Chondrocyte (in vitro differentiated cells): ENCODE measurements around the gene APRT. TPM values are rescaled to one million over a fixed set of nuclear protein-coding genes. Genes with fewer than 3 reads are reported as not detected.

ENCODE experiments used
- DNase-seq: peaks from one replicate; pipeline ENCODE4 v3.0.0; 2021; ENCODE audit warnings: mixed read lengths, low spot score
- H3K27ac Mint-ChIP-seq: one replicate; pipeline ENCODE4 v1.8.0; 2021; ENCODE audit warnings: mild to moderate bottlenecking, moderate library complexity, mixed read lengths; ENCODE audit not compliant: unreplicated experiment
- H3K27me3 Mint-ChIP-seq: 2 replicates; pipeline ENCODE4 v1.8.0; 2021; ENCODE audit warnings: low read depth, mixed read lengths
- H3K36me3 Mint-ChIP-seq: 2 replicates; pipeline ENCODE4 v1.8.0; 2021; ENCODE audit warnings: low read depth, mixed read lengths
- H3K4me1 Mint-ChIP-seq: 2 replicates; pipeline ENCODE4 v1.8.0; 2021; ENCODE audit warnings: low read depth, mild to moderate bottlenecking, mixed read lengths
- H3K4me3 Mint-ChIP-seq: one replicate; pipeline ENCODE4 v1.8.0; 2021; ENCODE audit warnings: mild to moderate bottlenecking, moderate library complexity, mixed read lengths; ENCODE audit not compliant: unreplicated experiment
- H3K9me3 Mint-ChIP-seq: 2 replicates; pipeline ENCODE4 v1.8.0; 2021; ENCODE audit warnings: low read depth, mixed read lengths
- CTCF ChIP-seq: fragments of 200-600 bp; sonication (generic); IDR thresholded peaks from 2 replicates; pipeline ENCODE4 v1.5.0; 2021; ENCODE audit warnings: antibody characterized with exemption, mild to moderate bottlenecking, moderate library complexity
- total RNA-seq: library from RNA; stranded (reverse); gene quantifications from 3 replicates; pipeline ENCODE4 v1.2.1, GENCODE V29; 2021

APRT gene
- total RNA-seq, 1 donor from 2014 or later = 68.8 TPM

DNA sequence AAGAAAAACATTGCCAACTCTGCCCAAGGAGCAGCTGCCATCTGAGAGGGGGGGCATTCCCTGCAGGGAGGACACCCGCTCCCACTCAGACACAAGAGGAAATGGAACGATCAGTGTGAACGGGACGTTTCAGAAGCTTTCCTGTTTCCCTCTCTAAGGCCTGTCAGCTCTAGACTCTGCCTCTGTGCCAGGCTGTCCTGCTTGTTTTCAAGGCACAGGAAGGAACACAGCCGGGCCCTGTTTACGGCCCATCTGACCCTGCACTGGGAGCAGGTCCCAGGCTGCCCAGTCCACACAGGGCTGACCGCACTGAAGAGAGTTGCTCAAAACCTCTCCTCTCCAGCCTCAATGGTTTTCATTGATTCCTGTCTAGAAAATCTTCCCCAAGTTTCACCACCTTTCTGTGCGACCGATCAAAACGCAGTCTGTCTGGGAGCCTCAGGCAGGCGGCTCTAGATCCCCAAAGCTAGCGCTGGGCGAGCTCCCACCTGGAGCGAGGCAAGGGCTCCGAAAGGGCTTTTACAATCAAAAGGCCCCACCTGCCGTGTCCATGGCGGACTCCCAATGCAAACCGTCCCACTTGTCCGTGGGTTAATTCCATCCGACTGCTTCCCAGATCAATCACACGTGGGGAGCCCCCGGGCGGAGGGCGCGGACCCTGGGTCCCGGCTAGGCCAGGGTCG lies 28.2 kb downstream of the APRT start:
- no peaks in the 10 kb centered on the region for H3K36me3 Mint-ChIP-seq
- no peak for TF ChIP-seq CTCF
- H3K4me1 Mint-ChIP-seq = peaks cover 48% of the 10 kb centered on the region
- no peaks in the 10 kb centered on the region for H3K9me3 Mint-ChIP-seq
- no peak for DNase-seq
- H3K27me3 Mint-ChIP-seq = no peaks in the 10 kb centered on the region
- H3K4me3 Mint-ChIP-seq = peak overlapping the region; percentile 79
- peak overlapping the region; percentile 93 for H3K27ac Mint-ChIP-seq

GRCh38 chr16:88782454-88783390 lies 29.0 kb downstream of the APRT start:
- no peaks in the 10 kb centered on the region for H3K27me3 Mint-ChIP-seq
- H3K36me3 Mint-ChIP-seq = no peaks in the 10 kb centered on the region
- H3K27ac Mint-ChIP-seq = peak overlapping the region; percentile 93
- peak overlapping the region; percentile 79 for H3K4me3 Mint-ChIP-seq
- H3K4me1 Mint-ChIP-seq = peaks cover 57% of the 10 kb centered on the region
- no peak for TF ChIP-seq CTCF
- no peaks in the 10 kb centered on the region for H3K9me3 Mint-ChIP-seq
- DNase-seq = no peak

DNA sequence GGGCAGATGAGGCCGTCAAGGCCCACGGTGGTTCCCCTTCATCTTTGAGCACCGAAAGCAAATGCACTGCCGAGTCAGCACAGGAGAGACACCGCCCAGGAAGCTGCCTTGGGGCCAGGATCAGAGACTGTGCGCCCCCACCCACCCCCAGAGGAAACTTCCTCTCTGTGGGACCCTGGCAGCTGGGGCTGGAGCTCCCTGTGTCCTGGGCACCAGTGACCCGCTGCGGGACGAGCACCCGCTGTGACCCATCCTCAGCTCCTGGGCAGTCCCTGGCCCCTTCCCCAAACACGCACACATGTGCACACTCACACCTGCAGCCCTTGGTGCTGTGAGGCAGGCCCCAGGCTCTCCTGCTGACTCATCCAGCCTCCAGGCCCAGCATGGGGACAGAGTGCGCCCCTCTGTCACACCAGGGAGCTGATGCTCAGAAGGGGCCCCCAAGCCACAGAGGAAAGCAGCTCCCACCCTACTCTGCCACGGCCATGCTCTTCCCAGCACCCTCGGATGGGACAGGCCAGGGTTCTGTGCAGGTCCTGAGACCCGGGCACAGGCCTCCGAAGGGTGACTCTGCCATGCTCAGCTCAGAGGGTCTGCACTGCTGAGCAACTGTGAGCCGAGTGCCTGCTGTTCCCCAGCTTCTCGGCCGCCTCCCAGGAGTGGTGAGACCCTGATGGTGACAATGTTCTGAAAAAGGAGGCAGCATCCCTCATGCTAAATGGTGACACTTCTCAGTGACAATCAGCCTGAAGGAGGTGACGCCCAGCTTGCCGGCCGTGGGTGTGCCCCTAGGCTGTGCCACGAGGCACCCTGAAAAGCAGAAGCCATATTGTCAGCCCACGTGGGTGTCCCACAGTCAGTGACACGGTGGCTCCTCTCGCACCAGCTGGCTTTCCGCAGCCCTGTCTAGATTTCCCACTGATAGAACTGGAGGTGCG lies 30.3 kb downstream of the APRT start:
- TF ChIP-seq CTCF = no peak
- no peak for DNase-seq
- Mint-ChIP-seq H3K9me3 (no peaks in the 10 kb centered on the region), H3K4me3 (no peak overlapping the region), H3K27ac (peak overlapping the region; percentile 93), H3K4me1 (peaks cover 64% of the 10 kb centered on the region), H3K36me3 (no peaks in the 10 kb centered on the region), H3K27me3 (no peaks in the 10 kb centered on the region)

GRCh38 chr16:88780142-88781062 lies 31.3 kb downstream of the APRT start:
- no peak for DNase-seq
- H3K27ac Mint-ChIP-seq = peak overlapping the region; percentile 27
- peak overlapping the region; percentile 19 for H3K4me3 Mint-ChIP-seq
- no peak for TF ChIP-seq CTCF
- no peaks in the 10 kb centered on the region for H3K36me3 Mint-ChIP-seq
- H3K4me1 Mint-ChIP-seq = peaks cover 69% of the 10 kb centered on the region
- H3K9me3 Mint-ChIP-seq = no peaks in the 10 kb centered on the region
- H3K27me3 Mint-ChIP-seq = no peaks in the 10 kb centered on the region
